ENCODE measurements around the gene ZCCHC7.
"Not testable (repeated sequence)": the region's sequence is repeated elsewhere in the genome, so short reads cannot be mapped to it uniquely, and the experiment has no call there.

Gene ZCCHC7

DNA sequence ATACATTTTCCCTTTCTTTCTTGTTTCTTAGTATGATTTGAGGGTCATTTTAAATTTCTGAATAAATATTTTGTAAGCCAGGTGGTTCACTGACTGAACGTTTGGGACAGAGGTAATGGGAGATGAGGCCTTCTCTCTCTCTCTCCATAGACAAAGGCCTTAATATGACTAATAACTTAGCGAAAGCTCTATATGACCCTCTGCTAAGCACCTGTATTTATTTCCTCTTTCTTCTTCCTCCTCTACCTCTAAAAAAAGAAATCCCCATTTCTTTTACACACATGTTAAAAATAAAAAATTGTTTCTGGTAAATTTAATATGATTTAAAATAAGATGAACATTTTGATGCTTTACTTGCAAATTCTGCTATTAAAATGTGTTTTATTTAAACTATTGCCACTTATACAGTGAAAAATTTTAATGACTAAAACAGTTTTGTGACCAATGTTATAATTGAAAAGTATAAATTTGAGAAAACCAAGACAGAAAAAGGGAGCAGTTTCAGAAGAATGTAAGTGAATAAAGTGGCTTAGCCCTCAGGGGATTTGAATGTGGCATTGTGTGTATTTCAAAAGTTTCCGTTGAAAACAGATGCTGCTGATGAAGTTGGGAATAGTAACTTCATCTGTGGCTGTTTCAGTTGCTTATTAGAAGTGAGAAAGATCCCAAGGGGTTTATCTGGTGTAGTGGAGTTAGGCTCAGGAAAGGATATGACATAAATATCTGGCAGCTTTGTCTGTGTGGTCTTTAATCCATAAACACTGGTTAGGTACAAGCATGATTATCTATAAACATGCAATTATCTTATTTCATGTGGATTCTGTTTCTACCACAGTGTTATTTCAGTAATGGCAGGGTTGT is 173.5 kb downstream of the ZCCHC7 start:
- DNase-seq (ENCODE audit: low spot score), result peak; percentile 47

DNA sequence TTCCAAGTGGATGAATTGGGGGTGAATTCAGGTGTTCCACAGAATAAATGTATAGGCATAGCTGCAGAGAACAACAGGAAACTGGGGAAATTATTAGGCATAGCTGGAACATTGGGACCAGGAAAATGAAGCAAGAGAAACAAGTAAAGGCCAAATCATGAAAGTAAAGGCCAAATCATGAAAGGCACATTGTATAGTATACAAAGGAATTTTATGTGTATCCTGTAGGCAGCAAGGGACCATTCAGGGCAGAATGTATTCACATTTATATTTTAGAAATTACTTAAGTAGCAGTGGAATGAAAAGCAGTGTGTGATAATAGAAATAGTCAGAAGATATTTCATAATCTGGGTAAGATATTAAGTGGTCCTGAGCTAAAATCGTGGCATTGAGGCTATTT is 174.8 kb downstream of the ZCCHC7 start:
- no peak for DNase-seq (ENCODE audit: low spot score)

DNA sequence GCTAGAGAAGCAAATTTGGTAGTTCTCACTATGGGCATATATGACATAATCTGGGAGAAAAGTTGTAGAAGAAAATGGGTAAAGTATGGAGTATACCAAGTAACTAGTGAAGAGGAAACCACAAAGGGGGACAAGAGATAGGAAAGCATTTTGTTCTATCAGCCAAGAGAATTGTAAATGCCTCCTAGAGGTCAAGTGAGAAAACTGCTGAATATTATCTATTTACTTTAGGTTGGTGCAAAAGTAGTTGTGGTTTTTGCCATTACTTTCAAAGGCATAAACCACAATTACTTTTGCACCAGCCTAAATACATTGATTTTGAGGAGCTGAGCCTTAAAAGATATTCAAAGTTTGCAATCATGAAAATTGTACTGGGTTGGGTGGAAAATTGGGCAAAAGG is 175.4 kb downstream of the ZCCHC7 start:
- no peak for DNase-seq (ENCODE audit: low spot score)

DNA sequence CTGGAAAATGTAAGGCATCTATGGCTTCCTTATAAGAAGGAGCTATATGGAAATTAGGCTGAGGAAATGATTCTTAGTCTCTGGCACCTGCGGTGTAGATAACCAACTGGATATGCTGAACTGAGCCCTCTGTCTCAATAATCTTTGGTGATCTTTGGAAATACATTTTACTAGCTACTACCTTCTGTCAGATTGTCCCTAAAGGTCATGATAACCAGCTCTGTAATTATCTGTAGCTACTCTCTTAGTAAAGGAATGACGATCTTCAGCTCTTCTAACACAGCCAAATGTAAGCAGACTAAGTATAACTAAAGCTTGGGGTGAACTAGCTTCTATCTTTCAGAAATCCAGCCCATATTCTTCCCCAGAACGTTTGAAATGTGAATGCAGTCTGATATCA is 177.2 kb downstream of the ZCCHC7 start:
- DNase-seq (ENCODE audit: low spot score), result no peak

DNA sequence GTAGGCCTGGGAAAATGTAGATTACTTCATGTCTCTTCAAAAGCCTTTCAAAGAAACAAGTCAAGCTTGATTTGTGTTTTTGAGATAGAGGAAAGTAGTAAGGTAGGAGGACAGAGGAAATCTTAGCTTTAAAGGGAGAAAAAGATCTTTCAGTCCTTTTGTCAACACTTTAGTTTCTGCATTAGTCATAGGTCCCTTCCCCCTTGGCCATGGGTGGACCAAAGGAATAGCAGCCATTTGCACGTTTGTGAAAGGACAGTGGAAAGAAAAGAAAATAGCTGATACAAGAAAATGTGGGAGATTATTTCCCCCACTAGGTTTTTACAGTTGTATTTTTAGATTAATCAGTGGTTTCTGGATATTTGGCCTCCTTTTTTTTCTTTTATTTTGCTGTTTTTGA is 180.2 kb downstream of the ZCCHC7 start:
- no peak for DNase-seq (ENCODE audit: low spot score)

DNA sequence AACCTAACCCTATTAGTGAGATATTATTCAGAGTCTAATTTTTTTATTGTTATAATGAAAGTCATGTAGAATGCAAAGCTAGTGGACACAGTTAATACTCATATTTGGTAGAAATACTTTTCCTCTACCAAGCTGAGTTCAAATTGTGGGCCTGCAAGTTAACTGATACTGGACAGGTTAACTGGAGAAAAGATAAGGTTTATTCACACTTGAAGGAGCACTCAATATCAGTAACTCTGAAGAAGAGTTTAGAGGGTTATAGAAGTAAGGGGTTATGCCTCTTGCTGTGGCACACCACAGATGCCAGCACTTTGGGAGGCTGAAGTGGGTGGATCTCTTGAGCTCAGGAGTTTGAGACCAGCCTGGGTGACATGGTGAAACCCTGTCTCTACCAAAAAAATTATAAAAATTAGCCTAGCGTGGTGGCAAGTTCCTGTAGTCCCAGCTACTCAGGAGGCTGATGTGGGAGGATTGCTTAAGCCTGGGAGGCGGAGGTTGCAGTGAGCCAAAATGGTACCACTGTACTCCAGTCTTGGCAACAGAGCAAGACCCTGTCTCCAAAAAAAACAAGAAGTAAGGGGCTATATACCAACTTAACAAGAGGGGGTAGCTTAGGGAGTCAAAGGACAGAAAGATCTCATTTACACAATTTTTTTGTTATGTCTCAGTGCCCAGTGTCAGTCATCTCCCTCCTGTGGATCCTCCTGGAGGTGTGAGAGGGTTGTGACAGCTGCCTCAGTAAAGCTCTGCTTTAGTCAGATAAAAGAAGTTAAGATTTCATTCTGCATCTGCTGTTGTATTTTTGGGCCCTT is 180.9 kb downstream of the ZCCHC7 start:
- DNase-seq (ENCODE audit: low spot score), result no peak

DNA sequence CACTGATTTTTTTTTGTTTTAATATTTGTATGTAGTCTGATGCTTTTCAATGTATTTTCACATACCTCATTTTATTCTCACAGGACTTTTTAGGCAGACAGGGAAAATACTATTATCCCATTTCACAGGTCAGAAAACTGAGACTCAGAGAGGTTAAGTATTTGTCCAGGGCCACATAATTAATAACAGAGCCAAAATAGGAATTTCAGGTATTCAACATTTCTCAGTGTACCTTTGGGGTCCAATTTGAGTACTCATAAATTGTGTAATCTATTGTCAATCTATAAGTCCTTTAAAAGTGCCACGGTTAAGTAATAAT is 181.4 kb downstream of the ZCCHC7 start:
- no peak for DNase-seq (ENCODE audit: low spot score)

DNA sequence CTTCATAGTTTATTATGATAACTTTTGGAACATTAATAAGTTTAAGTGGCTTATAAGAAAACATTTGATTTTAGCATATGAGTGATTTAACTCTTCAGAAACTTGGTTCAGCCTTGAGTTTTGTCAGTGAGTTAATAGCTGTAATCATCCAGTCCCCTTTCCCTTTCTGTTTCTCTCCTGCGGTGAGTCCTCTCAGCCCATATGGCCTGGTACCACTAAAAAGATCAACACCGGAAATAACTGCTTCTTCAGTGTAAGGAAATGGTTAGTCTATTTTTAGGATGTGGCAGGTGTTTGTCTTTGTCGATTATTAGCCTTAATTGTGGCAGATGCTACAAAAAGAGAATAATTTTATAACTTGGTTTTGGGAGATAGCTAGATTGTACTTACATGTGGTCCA is 181.9 kb downstream of the ZCCHC7 start:
- DNase-seq (ENCODE audit: low spot score), result peak; percentile 21

DNA sequence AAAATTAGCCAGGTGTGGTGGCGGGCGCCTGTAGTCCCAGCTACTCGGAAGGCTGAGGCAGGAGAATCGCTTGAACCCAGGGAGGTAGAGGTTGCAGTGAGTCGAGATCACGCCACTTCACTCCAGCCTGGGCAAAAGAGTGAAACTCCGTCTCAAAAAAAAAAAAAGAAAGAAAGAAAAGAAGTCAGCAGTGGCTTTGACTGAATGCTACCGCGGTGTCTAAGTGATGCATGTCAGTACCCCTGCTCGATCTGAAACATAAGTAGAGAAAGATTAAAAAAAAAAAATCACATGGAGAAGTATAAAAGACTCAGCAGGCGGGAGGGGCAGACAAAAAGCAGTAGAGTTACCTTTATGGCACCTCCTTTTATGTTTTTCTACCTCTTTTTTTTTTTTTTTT is 182.9 kb downstream of the ZCCHC7 start:
- DNase-seq (ENCODE audit: low spot score), result not testable (repeated sequence)

DNA sequence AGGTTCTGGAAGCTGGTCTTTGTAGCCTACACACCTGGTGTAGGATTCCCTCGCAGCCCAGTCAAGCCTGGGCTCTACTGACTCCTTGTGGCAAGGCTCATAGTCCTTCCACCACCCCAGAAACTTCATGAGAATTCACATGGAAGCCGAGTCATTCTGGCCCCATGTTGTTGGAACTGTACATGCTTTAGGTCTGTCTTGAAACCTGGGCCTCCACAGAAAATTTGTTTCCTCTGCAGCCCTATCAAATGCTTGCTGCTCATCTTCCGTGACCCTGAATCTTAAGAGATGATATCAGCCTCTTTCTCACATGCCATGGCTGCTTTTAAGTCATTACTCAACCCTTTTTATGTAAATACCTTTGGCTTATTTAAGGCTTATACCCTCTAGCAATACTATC is 188.8 kb downstream of the ZCCHC7 start:
- DNase-seq (ENCODE audit: low spot score), result peak; percentile 48

DNA sequence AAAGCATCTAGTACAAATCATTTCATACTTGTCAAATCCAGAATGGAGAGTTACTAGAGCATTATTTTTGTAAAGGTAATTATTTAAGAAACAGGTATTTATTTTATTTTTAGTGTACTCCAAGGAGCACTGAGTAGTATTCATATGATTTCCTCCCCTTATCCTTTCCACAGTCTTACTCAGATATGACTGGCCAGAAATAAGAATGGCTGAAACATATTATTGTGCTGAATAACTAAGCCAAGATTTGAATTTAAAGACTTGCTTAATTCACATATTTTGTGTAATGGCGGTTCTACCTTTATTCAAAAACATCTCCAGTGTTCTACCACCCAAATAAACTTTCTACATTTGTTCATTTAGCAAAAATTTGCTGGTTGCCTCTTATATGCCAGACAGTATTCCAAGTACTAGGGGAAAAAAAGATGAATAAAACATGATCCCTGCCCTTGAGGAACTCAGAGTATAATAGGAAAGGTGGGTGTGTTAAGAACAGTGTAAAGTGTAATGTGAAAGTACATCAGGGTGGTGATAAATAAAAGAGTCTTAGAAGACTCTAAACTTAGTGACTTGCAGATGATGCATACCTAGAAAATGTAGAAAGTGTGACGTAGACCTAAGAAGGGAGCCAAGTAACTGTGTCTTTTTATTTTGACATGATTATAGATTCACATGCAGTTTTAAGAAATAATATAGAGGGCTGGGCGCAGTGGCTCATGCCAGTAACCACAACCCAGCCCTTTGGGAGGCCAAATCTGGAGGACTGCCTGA is 191.7 kb downstream of the ZCCHC7 start:
- DNase-seq (ENCODE audit: low spot score), result no peak

DNA sequence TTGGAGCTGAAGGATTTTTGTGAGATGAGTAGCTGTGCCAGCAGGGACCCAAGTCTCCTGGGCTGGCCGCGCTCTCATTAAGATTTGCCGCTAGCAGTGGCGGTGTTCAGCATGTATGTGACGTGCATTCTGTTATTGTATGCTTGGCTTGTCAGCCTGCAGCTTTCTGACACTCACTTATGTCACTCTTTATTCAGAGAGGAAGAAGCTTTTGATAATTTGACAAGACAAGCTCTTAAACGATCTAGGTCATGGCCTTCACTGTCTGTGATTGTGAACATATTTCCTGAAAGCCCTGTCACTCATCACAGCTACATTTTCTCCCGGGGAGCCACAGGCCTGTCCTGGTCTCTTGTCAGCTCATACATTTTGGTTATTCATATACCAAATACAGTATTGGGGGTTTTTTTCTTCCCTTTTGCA is 203.9 kb downstream of the ZCCHC7 start:
- peak; percentile 31 for DNase-seq (ENCODE audit: low spot score)

DNA sequence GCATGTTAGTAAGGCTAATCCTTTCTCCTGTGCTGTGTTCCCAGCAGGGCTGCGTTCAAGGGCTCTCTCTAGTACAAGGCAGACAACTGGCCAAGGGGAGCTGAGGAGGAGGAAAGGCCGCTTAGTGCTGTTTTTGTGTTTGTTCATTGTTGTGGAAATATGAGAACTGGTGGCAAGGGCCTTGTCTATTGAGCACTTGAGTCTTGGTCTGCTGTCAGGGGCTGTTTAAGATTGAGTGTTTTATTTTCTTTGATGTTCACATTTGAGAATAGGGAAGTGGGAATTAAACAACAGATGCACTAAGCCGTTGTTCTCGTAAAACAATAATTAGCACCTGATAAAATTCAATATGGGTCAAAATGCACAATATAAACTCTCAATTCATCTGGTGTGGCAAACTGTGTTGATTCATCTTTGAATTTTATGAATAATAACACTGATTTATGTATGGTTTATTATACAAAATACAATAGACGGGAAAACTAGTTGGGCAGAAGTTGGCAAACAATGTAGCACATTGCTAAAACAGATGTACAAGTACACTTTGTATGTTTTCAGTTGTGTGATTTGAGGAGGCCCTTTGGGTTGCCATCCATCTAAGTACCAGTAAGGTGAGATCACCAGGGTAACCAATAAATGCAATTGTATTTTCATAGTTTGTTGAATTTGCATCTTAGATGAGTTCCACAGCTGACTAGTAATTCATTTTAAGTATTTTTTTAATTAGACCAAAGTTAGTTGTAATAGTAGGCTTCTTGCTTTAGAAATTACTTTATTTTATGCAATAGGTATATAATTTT is 204.5 kb downstream of the ZCCHC7 start:
- DNase-seq (ENCODE audit: low spot score), result peak; percentile 34

DNA sequence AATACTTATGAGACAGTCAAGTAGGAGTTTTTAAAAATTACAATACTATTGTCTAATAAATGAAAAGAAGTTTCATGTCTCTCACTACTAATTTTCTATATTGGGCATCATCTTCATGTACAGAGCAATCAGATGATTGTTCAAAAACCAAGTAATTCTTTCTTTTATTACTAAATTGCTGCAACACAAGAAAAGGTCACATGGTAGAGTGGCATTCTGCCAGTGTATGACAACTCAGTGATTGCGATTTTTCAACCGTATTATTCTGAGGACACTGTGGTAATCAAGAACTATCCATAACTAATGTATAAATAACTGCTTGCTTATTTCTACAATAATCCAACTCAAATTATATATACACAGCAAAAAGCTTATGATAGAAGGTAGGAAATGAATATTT is 205.4 kb downstream of the ZCCHC7 start:
- DNase-seq (ENCODE audit: low spot score), result no peak

DNA sequence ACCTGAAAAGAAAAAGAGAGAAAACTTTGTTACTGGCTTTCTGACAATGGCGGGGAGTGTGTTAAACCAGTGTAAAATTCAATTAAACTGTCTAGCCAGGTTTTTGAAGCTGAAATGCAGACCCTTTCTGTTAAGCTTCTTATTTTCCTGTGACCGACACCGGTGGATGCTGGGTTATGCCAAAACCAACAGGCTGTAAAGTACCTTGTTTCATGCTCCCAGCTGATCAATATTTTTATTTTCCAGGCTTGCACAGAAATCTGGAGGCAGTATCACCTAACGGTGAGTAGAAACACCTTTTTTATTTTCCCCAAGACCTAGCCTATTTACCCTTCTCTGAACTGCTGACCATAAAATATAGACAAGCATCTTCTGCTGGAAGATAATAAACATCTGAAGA is 207.2 kb downstream of the ZCCHC7 start:
- no peak for DNase-seq (ENCODE audit: low spot score)

DNA sequence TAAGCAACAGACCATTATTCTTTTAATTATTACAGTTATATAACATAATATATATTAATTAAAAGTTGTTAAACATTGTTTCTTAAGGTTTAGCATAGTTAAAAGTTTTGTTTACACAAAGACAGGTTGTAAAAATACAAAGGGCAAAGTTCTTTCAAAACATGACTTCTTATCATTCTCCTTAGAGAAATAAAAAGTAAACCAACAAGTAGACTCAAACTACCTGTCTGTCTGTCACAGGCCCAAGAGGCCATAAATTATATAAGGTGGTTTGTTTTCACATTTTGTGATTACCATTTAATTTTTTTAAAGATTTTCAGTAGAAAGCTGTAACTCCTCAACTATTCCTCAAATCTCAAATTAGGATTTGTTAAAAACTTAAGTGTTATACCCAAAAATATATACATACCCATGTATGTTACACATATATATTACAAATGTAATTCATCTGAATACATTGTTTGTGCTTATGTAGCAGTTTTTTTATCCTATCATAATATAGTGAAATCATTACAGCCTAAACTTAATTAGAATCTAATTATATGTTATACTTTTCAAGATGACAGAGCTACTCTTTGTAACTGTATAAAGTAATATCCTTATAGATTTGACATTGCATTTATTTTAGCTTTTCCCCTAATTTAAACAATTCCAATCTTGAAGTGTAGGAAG is 208.3 kb downstream of the ZCCHC7 start:
- no peak for DNase-seq (ENCODE audit: low spot score)

DNA sequence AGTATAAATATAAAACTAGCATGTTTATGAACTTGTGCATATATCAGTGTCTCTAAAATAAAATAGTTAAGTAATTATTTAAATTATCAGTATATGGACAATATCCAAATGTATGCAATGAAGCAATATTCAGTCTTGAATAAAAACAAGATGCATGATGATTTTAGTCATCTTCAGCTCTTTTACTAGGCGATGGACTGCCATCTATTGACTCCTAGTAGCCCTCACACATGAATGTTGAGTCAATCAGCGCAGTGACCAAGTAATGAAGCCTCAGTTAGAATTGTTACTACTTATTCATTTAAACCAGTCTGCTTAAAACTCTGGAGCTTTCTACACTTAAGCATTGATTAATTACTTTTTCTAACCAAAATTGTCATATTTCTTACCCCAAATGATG is 209.2 kb downstream of the ZCCHC7 start:
- peak; percentile 17 for DNase-seq (ENCODE audit: low spot score)

DNA sequence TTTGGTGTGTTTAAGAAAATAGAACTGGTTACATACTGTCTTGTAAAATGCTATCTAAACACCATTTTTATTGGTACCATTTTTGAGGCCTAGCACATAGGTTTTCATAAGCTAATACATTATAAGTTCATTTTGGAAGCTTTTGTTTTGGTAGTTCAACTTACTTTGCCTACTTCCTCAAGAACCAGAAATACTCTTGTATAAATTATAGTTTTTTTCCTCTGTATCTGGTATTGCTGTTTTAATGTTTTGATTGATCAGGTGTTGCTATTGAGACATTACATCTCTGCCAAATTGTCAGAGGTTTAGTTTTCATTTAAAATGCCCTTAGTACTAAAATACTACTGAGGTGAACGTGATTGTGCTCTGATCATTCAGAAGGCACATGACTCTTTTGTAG is 211.5 kb downstream of the ZCCHC7 start:
- no peak for DNase-seq (ENCODE audit: low spot score)

DNA sequence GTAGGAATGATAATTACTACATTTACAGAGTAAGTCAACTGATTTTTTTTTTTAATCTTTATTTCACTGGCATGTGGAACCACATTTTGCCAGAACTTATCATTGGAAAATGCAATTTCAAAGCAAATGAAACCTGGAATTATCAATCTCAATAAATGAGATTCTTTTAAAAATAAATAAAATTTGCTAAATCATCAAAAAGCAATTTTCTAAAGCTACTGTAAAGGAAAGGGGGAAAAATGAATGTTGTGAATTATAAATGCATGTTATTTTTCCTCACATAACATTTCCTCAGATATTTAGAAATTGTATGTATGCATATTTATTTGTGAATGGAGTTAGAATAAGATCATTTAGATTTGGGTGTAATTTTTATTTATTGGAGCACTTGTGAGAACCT is 212.2 kb downstream of the ZCCHC7 start:
- no peak for DNase-seq (ENCODE audit: low spot score)

DNA sequence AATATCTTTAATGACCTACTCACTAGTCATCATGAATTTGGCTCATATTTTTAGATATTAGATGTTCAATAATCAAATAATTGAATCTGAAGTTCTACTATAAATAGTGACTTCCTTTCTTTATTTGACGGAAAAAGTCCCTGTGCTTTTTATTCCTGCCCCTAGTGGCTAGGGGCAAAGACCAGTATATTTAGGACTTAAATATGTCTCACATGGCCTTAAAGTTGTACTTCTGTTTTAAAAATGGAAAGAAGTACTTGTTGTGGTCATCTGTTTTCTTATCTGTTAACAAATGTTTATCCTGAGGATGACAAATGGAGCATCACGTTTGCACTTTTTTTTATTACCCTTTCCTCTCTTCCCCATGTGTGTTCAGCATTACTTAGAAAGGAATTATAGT is 212.9 kb downstream of the ZCCHC7 start:
- DNase-seq (ENCODE audit: low spot score), result no peak

DNA sequence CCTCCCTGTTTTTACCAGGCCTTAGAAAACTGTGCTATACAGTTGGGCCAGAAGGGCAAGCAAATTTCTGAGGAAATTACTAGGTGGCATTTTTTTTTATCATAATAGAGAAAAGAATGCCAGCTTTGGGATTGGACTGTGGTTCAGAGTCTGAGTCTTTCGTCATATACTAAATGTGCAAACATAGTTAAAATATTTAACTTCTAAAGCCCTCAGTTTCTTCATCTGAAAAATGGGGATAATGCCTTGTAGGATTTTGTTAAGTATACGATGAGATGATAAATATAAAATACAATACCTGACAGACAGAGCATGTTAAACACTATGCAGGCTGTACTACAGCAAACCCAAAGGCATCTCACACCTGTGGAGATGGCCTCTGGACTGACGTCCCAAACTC is 214.9 kb downstream of the ZCCHC7 start:
- DNase-seq (ENCODE audit: low spot score), result no peak
